GM19455 (cell line): ENCODE data around the gene ITCH.
A peak's percentile ranks its signal among the peaks of the same experiment; 100 is the strongest.

Experiments
- ATAC-seq: cut with Tn5 transposase; IDR thresholded peaks from one replicate; pipeline ENCODE4 v1.9.1; 2021; ENCODE audit not compliant: unreplicated experiment

Gene ITCH

GRCh38 chr20:34544109-34544796 is 181.2 kb downstream of the ITCH start:
- ATAC-seq, result no peak

GRCh38 chr20:34546751-34547181 is 183.7 kb downstream of the ITCH start:
- no peak for ATAC-seq

- no peak for ATAC-seq
Measured at GRCh38 chr20:34547844-34548613, 185.0 kb downstream of the ITCH start.

- no peak for ATAC-seq
Measured at GRCh38 chr20:34549291-34549928, 186.3 kb downstream of the ITCH start.

GRCh38 chr20:34549929-34550305 is 186.8 kb downstream of the ITCH start:
- ATAC-seq, result no peak

- no peak for ATAC-seq
Measured at GRCh38 chr20:34552569-34552968, 189.5 kb downstream of the ITCH start.

GRCh38 chr20:34553366-34553867 is 190.3 kb downstream of the ITCH start:
- ATAC-seq, result no peak

GRCh38 chr20:34557936-34558319 is 194.9 kb downstream of the ITCH start:
- no peak for ATAC-seq

- ATAC-seq, result peak; percentile 51
Measured at GRCh38 chr20:34558320-34559218, 195.5 kb downstream of the ITCH start, which contains the start of gene MAP1LC3A. Gene MAP1LC3A, plus strand, starts transcription at chr20:34558718. Its CDS starts 151 bp downstream, at chr20:34558869.

- ATAC-seq, result no peak
Measured at GRCh38 chr20:34559311-34560140, 196.5 kb downstream of the ITCH start.

GRCh38 chr20:34560141-34560523 is 197.1 kb downstream of the ITCH start:
- no peak for ATAC-seq

- ATAC-seq, result no peak
Measured at GRCh38 chr20:34560614-34561013, 197.5 kb downstream of the ITCH start.
